ENCODE data around the gene FAM114A2.
"Not testable (repeated sequence)": the region's sequence is repeated elsewhere in the genome, so short reads cannot be mapped to it uniquely, and the experiment has no call there.

FAM114A2 gene

DNA sequence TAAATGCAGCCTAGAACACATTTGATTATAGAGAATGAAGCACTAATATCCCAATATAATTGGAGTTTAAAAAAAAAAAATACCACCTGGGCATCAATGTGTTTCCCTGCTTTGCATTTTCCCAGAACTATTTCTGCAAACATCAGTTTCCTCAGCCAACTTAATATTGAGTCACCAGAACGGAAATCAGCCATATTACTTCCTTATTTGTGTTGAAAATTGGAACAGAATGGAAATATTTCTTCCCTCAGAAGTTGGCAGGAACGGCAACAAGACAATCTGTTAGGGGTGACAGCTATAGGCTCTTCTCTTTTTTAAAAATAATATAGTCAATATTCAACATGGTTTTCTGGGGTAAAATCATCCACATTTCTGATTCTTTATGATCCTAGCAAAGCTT, 4.1 kb upstream of the FAM114A2 start:
- DNase-seq (ENCODE audit: low spot score in 2 of 2) (no peak), ATAC-seq (replicated peaks; ENCODE audit: extremely low read depth, poor library complexity, severe bottlenecking) (no peak)
- no peaks in the 10 kb centered on the region for H3K9me3 Mint-ChIP-seq
- peaks cover 80% of the 10 kb centered on the region for H3K4me1 Mint-ChIP-seq
- H3K27me3 Mint-ChIP-seq = no peaks in the 10 kb centered on the region
- H3K27ac Mint-ChIP-seq (ENCODE audit: low read depth) = no peak overlapping the region
- no peak overlapping the region for H3K4me3 Mint-ChIP-seq
- peaks cover 17% of the 10 kb centered on the region for H3K36me3 Mint-ChIP-seq (ENCODE audit: insufficient read depth)

DNA sequence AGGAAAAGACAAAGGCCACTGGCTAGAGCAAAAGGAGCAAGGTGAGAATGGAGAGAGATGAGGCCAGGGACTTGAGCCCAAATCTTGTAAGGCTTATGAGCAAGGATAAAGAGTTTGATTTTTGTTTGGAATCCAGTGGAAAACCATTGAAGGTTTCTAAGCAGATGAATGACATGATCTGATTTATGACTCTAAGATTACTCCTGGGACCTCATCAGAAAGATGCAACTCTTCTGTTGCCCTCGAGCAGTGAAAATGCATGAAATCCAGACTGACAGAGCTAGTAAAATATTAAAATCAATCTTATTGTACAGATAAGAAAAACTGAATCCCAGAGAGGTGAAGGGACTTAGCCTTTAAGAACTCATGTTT, 734 bp upstream of the FAM114A2 start:
- Mint-ChIP-seq H3K4me3 (peak overlapping the region; percentile 95), H3K36me3 (ENCODE audit: insufficient read depth) (peaks cover 12% of the 10 kb centered on the region), H3K27ac (ENCODE audit: low read depth) (peak overlapping the region; percentile 97), H3K9me3 (no peaks in the 10 kb centered on the region), H3K27me3 (no peaks in the 10 kb centered on the region), H3K4me1 (peaks cover 55% of the 10 kb centered on the region)
- no peak for DNase-seq (ENCODE audit: low spot score in 2 of 2)
- ATAC-seq (replicated peaks; ENCODE audit: extremely low read depth, poor library complexity, severe bottlenecking) = no peak

DNA sequence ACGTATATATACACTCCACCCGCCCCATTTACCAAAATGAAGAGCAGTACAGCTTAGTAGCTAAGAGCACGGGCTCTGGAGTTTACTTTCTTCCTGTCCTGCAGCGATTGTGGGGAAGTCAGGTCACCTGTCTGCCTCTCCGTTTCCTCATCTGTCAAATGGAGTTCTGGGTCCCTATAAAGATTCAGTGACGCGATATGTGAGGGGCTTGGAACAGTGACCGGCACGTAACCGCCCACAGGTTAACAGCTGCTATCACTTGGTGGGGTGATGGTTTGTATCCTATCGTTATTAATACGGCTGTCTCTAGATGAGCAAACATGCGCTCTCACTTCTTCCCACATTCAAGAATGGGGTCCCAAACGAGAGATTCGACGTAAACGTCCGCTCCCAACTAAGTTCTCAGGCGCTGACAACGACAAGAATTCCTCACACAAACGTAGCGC, 426 bp downstream of the FAM114A2 start:
- peak; percentile 45 for ATAC-seq (replicated peaks; ENCODE audit: extremely low read depth, poor library complexity, severe bottlenecking)
- no peak for DNase-seq (ENCODE audit: low spot score in 2 of 2)
- no peaks in the 10 kb centered on the region for H3K27me3 Mint-ChIP-seq
- H3K36me3 Mint-ChIP-seq (ENCODE audit: insufficient read depth) = peaks cover 12% of the 10 kb centered on the region
- peaks cover 44% of the 10 kb centered on the region for H3K4me1 Mint-ChIP-seq
- peak overlapping the region; percentile 95 for H3K4me3 Mint-ChIP-seq
- no peaks in the 10 kb centered on the region for H3K9me3 Mint-ChIP-seq
- peak overlapping the region; percentile 97 for H3K27ac Mint-ChIP-seq (ENCODE audit: low read depth)

DNA sequence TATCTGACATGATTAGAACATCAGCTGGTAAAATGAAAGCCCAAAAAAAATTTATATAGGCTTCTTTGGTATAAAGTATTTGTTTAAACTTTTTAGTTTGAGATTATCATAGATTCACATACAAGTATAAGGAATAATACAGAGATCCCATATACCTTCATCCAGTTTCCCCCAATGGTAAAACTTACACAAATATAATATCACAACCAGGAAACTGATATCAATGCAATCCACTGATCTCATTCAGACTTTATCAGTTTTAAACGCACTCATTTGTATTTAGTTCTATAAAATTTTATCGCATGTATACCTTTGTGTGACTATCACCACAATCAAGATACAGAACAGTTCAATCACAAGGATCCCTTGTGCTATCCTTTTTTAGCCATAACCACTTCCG, 3.8 kb downstream of the FAM114A2 start:
- no peak for DNase-seq (ENCODE audit: low spot score in 2 of 2)
- Mint-ChIP-seq H3K27ac (ENCODE audit: low read depth) (no peak overlapping the region), H3K4me3 (no peak overlapping the region), H3K9me3 (no peaks in the 10 kb centered on the region), H3K27me3 (no peaks in the 10 kb centered on the region), H3K4me1 (peaks cover 30% of the 10 kb centered on the region), H3K36me3 (ENCODE audit: insufficient read depth) (peaks cover 9% of the 10 kb centered on the region)
- no peak for ATAC-seq (replicated peaks; ENCODE audit: extremely low read depth, poor library complexity, severe bottlenecking)

DNA sequence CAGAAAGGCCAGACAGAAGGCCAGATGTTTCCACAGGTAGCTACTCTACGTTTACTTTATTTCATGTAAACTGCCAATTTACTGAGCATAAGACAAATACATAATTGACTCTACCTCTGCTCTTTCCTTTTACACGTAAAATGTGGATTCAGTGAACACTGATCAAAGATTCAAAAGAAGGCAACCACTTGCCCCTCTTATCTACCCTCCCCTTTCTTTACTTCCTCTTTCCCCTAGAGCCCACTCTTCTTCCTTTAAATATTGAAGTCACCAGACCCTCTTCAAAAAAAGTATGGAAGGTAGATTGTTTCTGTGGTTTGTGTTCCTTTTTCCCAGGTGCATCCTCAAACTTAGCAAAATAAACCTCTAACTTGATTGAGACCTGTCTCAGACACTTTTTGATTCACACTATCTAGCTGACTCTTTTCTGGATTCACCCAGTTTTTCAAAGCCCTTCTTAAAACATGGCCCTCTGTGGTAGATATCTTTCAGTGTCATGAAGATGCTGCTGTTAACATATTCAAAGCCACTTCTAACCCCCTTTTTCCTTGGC, 6.7 kb downstream of the FAM114A2 start:
- DNase-seq (ENCODE audit: low spot score in 2 of 2) (no peak), ATAC-seq (replicated peaks; ENCODE audit: extremely low read depth, poor library complexity, severe bottlenecking) (no peak)
- H3K9me3 Mint-ChIP-seq = no peaks in the 10 kb centered on the region
- H3K36me3 Mint-ChIP-seq (ENCODE audit: insufficient read depth) = peaks cover 10% of the 10 kb centered on the region
- no peak overlapping the region for H3K4me3 Mint-ChIP-seq
- H3K4me1 Mint-ChIP-seq = peaks cover 9% of the 10 kb centered on the region
- peak overlapping the region; percentile 15 for H3K27ac Mint-ChIP-seq (ENCODE audit: low read depth)
- no peaks in the 10 kb centered on the region for H3K27me3 Mint-ChIP-seq

DNA sequence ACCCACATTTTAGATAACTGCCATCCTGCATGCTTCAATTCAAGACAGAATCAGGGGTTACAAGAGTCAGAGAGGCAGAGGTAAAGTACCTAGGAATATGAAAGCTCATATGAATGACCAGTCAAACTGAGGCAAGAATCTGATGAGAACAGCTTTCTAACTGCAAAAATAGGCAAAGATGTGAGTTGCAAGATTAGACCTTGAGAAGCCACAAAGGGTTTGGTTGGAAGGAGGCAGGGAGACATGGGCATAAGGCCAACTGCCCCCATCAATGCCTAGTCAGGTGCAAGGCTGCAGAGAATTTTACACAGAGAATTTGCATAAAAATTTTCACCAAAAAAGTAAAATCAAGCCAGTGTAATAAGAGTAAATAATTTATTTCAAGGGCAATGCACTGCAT, 12.8 kb downstream of the FAM114A2 start:
- DNase-seq (ENCODE audit: low spot score in 2 of 2) (no peak), ATAC-seq (replicated peaks; ENCODE audit: extremely low read depth, poor library complexity, severe bottlenecking) (no peak)
- Mint-ChIP-seq H3K27ac (ENCODE audit: low read depth) (no peak overlapping the region), H3K4me3 (no peak overlapping the region), H3K27me3 (no peaks in the 10 kb centered on the region), H3K36me3 (ENCODE audit: insufficient read depth) (peaks cover 26% of the 10 kb centered on the region), H3K4me1 (peaks cover 9% of the 10 kb centered on the region), H3K9me3 (no peaks in the 10 kb centered on the region)

DNA sequence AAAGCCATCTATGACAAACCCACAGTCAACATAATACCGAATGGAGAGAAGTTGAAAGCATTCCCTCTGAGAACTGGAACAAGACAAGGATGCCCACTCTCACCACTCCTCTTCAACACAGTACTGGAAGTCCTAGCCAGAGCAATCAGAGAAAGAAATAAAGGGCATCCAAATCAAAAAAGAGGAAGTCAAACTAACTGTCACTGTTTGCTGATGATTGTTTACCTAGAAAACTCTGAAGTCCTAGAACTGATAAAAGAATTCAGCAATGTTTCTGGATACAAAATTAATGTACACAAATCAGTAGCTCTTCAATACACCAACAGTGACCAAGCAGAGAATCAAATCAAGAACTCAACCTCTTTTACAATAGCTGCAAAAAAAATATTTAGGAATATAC, 19.8 kb downstream of the FAM114A2 start:
- ATAC-seq (replicated peaks; ENCODE audit: extremely low read depth, poor library complexity, severe bottlenecking); H3K4me3 Mint-ChIP-seq; H3K9me3 Mint-ChIP-seq; DNase-seq (ENCODE audit: low spot score in 2 of 2); H3K27me3 Mint-ChIP-seq; H3K27ac Mint-ChIP-seq (ENCODE audit: low read depth): not testable (repeated sequence)
- Mint-ChIP-seq H3K36me3 (ENCODE audit: insufficient read depth) (peaks cover 22% of the 10 kb centered on the region), H3K4me1 (peaks cover 37% of the 10 kb centered on the region)

DNA sequence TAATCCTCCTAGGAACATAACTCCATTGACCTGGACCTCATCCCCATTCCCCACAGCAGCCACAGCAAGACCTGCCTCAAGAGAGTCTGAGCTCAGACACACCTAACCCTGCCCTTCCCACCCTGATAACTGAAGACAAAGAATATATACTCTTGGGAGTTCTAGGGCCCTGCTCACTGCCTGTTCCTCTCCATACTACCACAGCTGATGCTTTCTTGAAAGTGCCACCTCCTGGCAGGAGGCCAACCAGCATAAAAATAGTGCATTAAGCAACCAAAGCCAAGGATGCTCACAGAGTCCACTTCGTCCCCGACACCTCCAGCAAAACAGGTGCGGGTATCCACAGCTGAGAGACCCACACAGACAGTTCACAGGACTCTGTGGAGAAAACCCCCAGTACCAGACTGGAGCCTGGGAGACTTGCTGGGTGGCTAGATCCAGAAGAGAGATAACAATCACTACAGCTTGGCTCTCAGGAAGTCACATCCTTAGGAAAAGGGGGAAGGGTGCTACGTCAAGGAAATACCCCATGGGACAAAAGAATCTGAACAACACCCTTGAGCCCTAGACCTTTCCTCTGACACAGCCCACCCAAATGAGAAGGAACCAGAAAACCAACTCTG, 23.5 kb downstream of the FAM114A2 start:
- Mint-ChIP-seq H3K4me1 (peaks cover 33% of the 10 kb centered on the region), H3K36me3 (ENCODE audit: insufficient read depth) (peaks cover 20% of the 10 kb centered on the region), H3K4me3 (no peak overlapping the region), H3K9me3 (no peaks in the 10 kb centered on the region), H3K27me3 (no peaks in the 10 kb centered on the region), H3K27ac (ENCODE audit: low read depth) (no peak overlapping the region)
- DNase-seq (ENCODE audit: low spot score in 2 of 2) (no peak), ATAC-seq (replicated peaks; ENCODE audit: extremely low read depth, poor library complexity, severe bottlenecking) (no peak)

DNA sequence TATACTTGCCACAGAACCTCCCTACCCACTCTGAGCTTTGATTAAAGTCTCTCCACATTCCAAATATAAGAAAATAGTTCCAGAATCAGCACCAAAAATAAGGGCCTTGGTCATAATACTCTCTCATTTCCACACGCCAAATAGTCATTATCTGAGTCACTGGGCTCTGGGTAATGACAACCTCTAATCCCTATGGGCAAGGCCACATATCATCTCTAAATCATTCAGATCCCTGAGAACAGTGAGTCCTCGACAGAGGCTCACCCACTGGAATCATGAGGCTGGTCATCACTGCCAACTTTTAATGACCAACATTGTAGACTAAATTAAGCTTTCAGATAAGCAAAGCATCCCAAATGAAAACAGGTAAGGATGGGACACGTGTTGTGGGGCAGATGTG, 28.1 kb downstream of the FAM114A2 start:
- ATAC-seq (replicated peaks; ENCODE audit: extremely low read depth, poor library complexity, severe bottlenecking) = no peak
- Mint-ChIP-seq H3K4me1 (peaks cover 9% of the 10 kb centered on the region), H3K27me3 (no peaks in the 10 kb centered on the region), H3K4me3 (no peak overlapping the region), H3K9me3 (no peaks in the 10 kb centered on the region), H3K27ac (ENCODE audit: low read depth) (no peak overlapping the region), H3K36me3 (ENCODE audit: insufficient read depth) (peaks cover 11% of the 10 kb centered on the region)
- no peak for DNase-seq (ENCODE audit: low spot score in 2 of 2)

DNA sequence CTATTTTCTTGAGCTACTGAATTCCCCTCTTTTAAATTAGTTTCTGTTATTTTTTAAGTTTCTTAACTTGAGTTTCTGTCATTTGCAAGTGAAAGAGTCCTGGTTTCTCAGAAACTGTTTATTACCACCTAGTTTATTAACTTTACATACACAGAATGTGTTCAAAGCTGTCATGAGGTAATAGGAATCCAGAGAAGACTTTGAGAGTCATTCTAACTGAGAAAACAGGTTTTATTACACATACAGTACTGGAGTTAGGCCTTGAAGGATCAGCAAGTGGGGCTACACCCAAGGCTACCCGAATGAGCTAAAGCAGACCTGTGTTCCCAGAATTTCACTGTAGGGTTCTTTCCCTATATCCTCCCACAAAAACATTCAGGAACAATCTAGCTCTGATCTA, 33.1 kb downstream of the FAM114A2 start:
- Mint-ChIP-seq H3K36me3 (ENCODE audit: insufficient read depth) (peaks cover 18% of the 10 kb centered on the region), H3K4me3 (no peak overlapping the region), H3K9me3 (no peaks in the 10 kb centered on the region), H3K27ac (ENCODE audit: low read depth) (no peak overlapping the region), H3K27me3 (no peaks in the 10 kb centered on the region), H3K4me1 (peaks cover 7% of the 10 kb centered on the region)
- ATAC-seq (replicated peaks; ENCODE audit: extremely low read depth, poor library complexity, severe bottlenecking) = no peak
- no peak for DNase-seq (ENCODE audit: low spot score in 2 of 2)

DNA sequence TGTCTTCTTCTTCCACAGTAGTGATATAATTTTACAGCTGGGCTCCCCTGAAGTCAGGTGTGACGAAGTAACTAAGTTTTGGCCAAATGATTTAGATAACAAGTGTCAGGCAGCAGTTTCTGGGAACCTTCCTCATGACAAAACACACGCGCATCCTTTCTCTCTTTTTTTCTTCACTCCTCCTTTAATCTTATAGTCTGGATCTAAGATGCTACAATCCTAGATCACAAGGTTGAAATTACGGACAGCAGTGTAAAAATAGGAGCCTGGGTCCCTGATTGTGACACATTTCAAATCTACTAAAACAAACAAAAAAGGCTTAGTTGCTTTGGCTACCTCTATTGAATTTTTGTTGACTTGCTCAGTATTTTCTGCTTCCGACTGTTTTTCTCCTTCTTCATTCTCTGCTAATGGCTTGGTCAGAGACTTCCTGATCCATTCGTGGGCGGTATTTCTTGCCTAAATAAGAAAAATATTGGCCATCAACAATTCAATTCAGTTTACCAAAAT, 36.1 kb downstream of the FAM114A2 start:
- no peak overlapping the region for H3K27ac Mint-ChIP-seq (ENCODE audit: low read depth)
- ATAC-seq (replicated peaks; ENCODE audit: extremely low read depth, poor library complexity, severe bottlenecking) (no peak), DNase-seq (ENCODE audit: low spot score in 2 of 2) (no peak)
- H3K36me3 Mint-ChIP-seq (ENCODE audit: insufficient read depth) = peaks cover 29% of the 10 kb centered on the region
- no peaks in the 10 kb centered on the region for H3K9me3 Mint-ChIP-seq
- H3K27me3 Mint-ChIP-seq = no peaks in the 10 kb centered on the region
- H3K4me3 Mint-ChIP-seq = no peak overlapping the region
- H3K4me1 Mint-ChIP-seq = no peaks in the 10 kb centered on the region

DNA sequence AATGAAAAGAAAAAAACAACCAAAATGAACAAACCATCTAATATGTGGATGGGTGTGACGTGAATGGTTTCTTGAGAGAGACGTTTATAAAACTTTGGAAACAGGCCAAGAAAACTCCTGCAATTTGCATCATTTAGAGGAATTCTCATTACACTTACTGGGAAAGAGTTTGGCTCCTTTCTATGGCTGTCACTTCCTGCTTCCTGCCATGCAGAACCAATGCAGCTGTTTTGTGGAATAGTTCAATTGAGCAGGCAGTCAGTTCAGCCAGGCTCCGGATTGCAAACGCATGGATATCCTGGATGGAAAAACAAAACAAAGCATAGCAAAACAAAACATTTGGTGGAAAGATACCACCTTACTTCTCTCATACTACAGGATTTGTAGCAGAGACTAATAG, 36.6 kb downstream of the FAM114A2 start:
- Mint-ChIP-seq H3K36me3 (ENCODE audit: insufficient read depth) (peaks cover 31% of the 10 kb centered on the region), H3K4me3 (no peak overlapping the region), H3K27me3 (no peaks in the 10 kb centered on the region), H3K9me3 (no peaks in the 10 kb centered on the region), H3K4me1 (no peaks in the 10 kb centered on the region), H3K27ac (ENCODE audit: low read depth) (no peak overlapping the region)
- DNase-seq (ENCODE audit: low spot score in 2 of 2) (no peak), ATAC-seq (replicated peaks; ENCODE audit: extremely low read depth, poor library complexity, severe bottlenecking) (no peak)

DNA sequence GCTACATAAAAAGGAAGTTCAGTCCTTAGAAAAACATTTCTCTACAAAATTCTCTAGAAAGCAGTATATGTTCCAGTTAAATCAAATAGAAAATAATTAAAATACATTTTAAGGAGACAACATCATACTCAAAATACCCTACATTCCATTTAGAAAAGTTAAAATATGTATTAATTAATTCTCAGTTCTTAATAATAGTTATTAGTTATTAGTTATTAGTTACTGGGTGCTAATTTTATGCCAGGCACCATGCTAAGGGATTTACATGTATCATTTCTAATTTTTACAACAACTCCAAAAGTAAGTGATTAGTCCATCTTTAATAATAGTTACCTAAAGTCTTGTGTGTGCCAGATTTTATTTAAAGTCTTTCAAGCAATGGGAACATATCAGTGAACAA, 38.0 kb downstream of the FAM114A2 start:
- H3K27ac Mint-ChIP-seq (ENCODE audit: low read depth) = no peak overlapping the region
- H3K4me1 Mint-ChIP-seq = no peaks in the 10 kb centered on the region
- DNase-seq (ENCODE audit: low spot score in 2 of 2) (no peak), ATAC-seq (replicated peaks; ENCODE audit: extremely low read depth, poor library complexity, severe bottlenecking) (no peak)
- no peak overlapping the region for H3K4me3 Mint-ChIP-seq
- no peaks in the 10 kb centered on the region for H3K9me3 Mint-ChIP-seq
- H3K36me3 Mint-ChIP-seq (ENCODE audit: insufficient read depth) = peaks cover 36% of the 10 kb centered on the region
- no peaks in the 10 kb centered on the region for H3K27me3 Mint-ChIP-seq
